Measurements from ENCODE around the gene FAM9C.

- TF ChIP-seq, protein P1, sequence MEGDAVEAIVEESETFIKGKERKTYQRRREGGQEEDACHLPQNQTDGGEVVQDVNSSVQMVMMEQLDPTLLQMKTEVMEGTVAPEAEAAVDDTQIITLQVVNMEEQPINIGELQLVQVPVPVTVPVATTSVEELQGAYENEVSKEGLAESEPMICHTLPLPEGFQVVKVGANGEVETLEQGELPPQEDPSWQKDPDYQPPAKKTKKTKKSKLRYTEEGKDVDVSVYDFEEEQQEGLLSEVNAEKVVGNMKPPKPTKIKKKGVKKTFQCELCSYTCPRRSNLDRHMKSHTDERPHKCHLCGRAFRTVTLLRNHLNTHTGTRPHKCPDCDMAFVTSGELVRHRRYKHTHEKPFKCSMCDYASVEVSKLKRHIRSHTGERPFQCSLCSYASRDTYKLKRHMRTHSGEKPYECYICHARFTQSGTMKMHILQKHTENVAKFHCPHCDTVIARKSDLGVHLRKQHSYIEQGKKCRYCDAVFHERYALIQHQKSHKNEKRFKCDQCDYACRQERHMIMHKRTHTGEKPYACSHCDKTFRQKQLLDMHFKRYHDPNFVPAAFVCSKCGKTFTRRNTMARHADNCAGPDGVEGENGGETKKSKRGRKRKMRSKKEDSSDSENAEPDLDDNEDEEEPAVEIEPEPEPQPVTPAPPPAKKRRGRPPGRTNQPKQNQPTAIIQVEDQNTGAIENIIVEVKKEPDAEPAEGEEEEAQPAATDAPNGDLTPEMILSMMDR (IDR thresholded peaks at IDR 0.05; ENCODE audit: insufficient read depth, low read depth, low read length), result no peak
- TF ChIP-seq EZH2 (IDR thresholded peaks at IDR 0.05; ENCODE audit: insufficient read depth, low read length), result no peak
Measured at GRCh38 chrX:13001961-13002671, 42.3 kb downstream of the FAM9C start.

All from astrocyte (in vitro differentiated cells and primary cell).